HepG2 (cell line): Measurements from ENCODE around the gene NPFFR1. TPM values are rescaled to one million over a fixed set of nuclear protein-coding genes. Genes with fewer than 3 reads are reported as not detected.
A peak's percentile ranks its signal among the peaks of the same experiment; 100 is the strongest.

ENCODE experiments used
- ASH2L ChIP-seq: fragments of 300-600, 200-600 bp; sonication (generic); IDR thresholded peaks from 2 replicates; pipeline ENCODE4 v1.7.0; 2017; ENCODE audit warnings: low read depth, mild to moderate bottlenecking, moderate library complexity, mixed read lengths, low read length; ENCODE audit not compliant: insufficient read length
- CENPX ChIP-seq: sonication (generic); formaldehyde crosslinking; IDR thresholded peaks from 2 replicates; pipeline ENCODE4 v1.9.0; 2021; ENCODE audit warnings: mild to moderate bottlenecking, missing genetic modification reagents, moderate library complexity
- DR1 ChIP-seq: sonication (generic); formaldehyde crosslinking; IDR thresholded peaks from 2 replicates; pipeline ENCODE4 v1.8.0; 2021; ENCODE audit warnings: mild to moderate bottlenecking, missing genetic modification reagents, inconsistent platforms
- GATA4 ChIP-seq: sonication (generic); IDR thresholded peaks from 2 replicates; pipeline ENCODE4 v1.6.1; 2016; ENCODE audit warnings: antibody characterized with exemption, low read depth, borderline replicate concordance
- HDAC2 ChIP-seq: sonication (generic); formaldehyde crosslinking; IDR thresholded peaks from 2 replicates; pipeline ENCODE4 v1.4.0; 2020; ENCODE audit warnings: missing genetic modification reagents
- NFRKB ChIP-seq: fragments of 450-650 bp; IDR thresholded peaks from 2 replicates; pipeline ENCODE4 v1.6.1; 2017
- NKX3-1 ChIP-seq: sonication (generic); formaldehyde crosslinking; IDR thresholded peaks from 2 replicates; pipeline ENCODE4 v1.5.0; 2020; ENCODE audit warnings: missing genetic modification reagents
- NRL ChIP-seq: sonication (generic); formaldehyde crosslinking; IDR thresholded peaks from 2 replicates; pipeline ENCODE4 v1.5.0; 2020; ENCODE audit warnings: missing genetic modification reagents, mild to moderate bottlenecking, moderate library complexity, borderline replicate concordance
- SALL1 ChIP-seq: sonication (generic); formaldehyde crosslinking; IDR thresholded peaks from 2 replicates; pipeline ENCODE4 v1.8.0; 2022; ENCODE audit warnings: mild to moderate bottlenecking, missing genetic modification reagents
- SAP130 ChIP-seq: IDR thresholded peaks from 2 replicates; pipeline ENCODE4 v1.6.1; 2016; ENCODE audit warnings: low read depth
- SOX5 ChIP-seq: IDR thresholded peaks from 2 replicates; pipeline ENCODE4 v1.6.1; 2016; ENCODE audit warnings: borderline replicate concordance
- SP5 ChIP-seq: IDR thresholded peaks from 2 replicates; pipeline ENCODE4 v1.6.1; 2016; ENCODE audit warnings: low read depth, borderline replicate concordance
- ZNF224 ChIP-seq: sonication (generic); formaldehyde crosslinking; IDR thresholded peaks from 2 replicates; pipeline ENCODE4 v1.5.0; 2020; ENCODE audit warnings: mild to moderate bottlenecking, missing genetic modification reagents
- ZNF451 ChIP-seq: sonication (generic); formaldehyde crosslinking; IDR thresholded peaks from 2 replicates; pipeline ENCODE4 v1.5.0; 2020; ENCODE audit warnings: mild to moderate bottlenecking, missing genetic modification reagents
- ZNF777 ChIP-seq: sonication (generic); formaldehyde crosslinking; IDR thresholded peaks from 2 replicates; pipeline ENCODE4 v1.4.0; 2020; ENCODE audit warnings: missing genetic modification reagents
- polyA plus RNA-seq, 8 experiments: library from polyadenylated mRNA; depleted of rRNA in 3 of 8; stranded (reverse) in 7 of 8; unstranded in 1 of 8; fragments of >200 nt; fragmentation: Illumina TruSeq in 4 of 8; extraction: Trizol in 4 of 8; gene quantifications; 2 replicates each; pipeline versions ENCODE4 v1.2.1 to v1.2.3, GENCODE V29; 2011 to 2016; ENCODE audit warnings: low read depth in 4 of 8, missing spikeins in 1 of 8, mixed read lengths in 1 of 8; ENCODE audit not compliant: insufficient read depth in 1 of 8
- total RNA-seq, 5 experiments: library from RNA; depleted of rRNA; stranded (reverse); fragments of >200 nt; fragmentation: Illumina TruSeq; extraction: Trizol; gene quantifications; 2 replicates each; pipeline ENCODE4 v1.2.3, GENCODE V29; 2016; ENCODE audit warnings: low read depth in 1 of 5
- TF ChIP-seq, protein P1 (sequence below): sonication (generic); formaldehyde crosslinking; IDR thresholded peaks from 2 replicates; pipeline ENCODE4 v1.5.1; 2020; ENCODE audit warnings: missing genetic modification reagents, mild to moderate bottlenecking, borderline replicate concordance
- TF ChIP-seq, protein P2 (sequence below): sonication (generic); formaldehyde crosslinking; IDR thresholded peaks from 2 replicates; pipeline ENCODE4 v1.5.1; 2020; ENCODE audit warnings: missing genetic modification reagents, mild to moderate bottlenecking, borderline replicate concordance
- TF ChIP-seq, protein P3 (sequence below): fragments of 450-650 bp; IDR thresholded peaks from 2 replicates; pipeline ENCODE4 v1.6.1; 2016
- TF ChIP-seq, protein P4 (sequence below): sonication (generic); formaldehyde crosslinking; IDR thresholded peaks from 2 replicates; pipeline ENCODE4 v1.4.0; 2020; ENCODE audit warnings: mild to moderate bottlenecking, missing genetic modification reagents
- TF ChIP-seq, protein P5 (sequence below): sonication (generic); formaldehyde crosslinking; conservative IDR thresholded peaks from 2 replicates; pipeline ENCODE4 v1.8.0; 2022; ENCODE audit warnings: mild to moderate bottlenecking, moderate library complexity, missing genetic modification reagents

The NPFFR1 gene
- total and polyA plus RNA-seq, 2 of the 13 experiments (the other 11 are each of a cell fraction or from before 2014, with no cell fraction given), result under 0.01 TPM; not detected in 1

DNA sequence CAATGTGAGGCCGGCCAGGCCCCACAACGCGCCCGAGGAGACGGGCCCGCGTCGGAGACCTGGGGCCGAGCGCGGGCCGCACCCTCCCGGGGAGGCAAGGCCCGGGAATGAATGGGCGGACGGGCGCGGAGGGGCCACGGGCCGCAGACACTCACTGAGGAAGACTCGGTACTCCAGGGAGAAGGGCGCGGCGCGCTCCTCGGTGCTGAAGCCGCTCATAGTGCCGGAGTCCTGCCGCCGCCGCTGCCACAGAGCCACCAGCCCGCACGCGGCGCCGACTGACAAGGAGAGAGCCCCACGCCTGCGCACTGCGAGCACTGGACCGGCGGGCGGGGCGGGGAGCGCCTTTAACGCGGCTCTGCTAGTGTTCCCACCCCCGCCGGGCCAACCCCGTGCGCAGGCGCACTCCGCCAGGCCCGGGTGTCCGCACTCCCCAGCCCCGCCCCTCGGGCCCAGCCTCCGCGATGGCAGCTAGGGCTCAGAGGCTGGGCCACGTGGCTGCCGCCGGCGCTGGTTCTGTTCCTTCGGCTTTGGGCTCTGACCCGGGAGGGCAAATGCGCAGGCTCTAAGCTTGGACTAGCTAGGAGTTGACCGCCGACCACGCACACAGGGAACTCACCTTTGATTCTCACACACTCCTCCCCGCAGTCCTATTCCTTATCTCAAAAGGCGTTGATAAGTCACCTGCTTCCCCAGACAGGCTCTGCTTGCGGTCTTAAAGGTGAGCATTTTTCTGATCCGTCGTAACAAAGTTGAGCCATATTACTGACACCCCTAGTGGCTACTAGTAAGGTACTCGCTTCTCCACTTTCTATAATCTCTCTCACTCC, 50.5 kb downstream of the NPFFR1 start, which contains the start of gene PPA1 (continued):
- TF ChIP-seq DR1 (CRISPR knock-in tag) (peak; percentile 91; the same call in 1 of the 2 replicates), NFRKB (no peak), ZNF224 (CRISPR knock-in tag) (peak; percentile 86; the same call in 1 of the 2 replicates), SALL1 (peak; percentile 78), SAP130 (peak; percentile 97), SOX5 (peak; percentile 54), ZNF451 (CRISPR knock-in tag) (peak; percentile 37; the same call in 1 of the 2 replicates), SP5 (peak; percentile 51), GATA4 (0 out of 2 replicates have a peak, but pooled peaks have one; percentile 20), CENPX (CRISPR knock-in tag) (no peak), ASH2L (peak; percentile 78), NKX3-1 (peak; percentile 38; the same call in 1 of the 2 replicates), ZNF777 (0 out of 2 replicates have a peak, but pooled peaks have one; percentile 19), HDAC2 (CRISPR knock-in tag) (peak; percentile 46; the same call in 1 of the 2 replicates), NRL (CRISPR knock-in tag) (no peak; the same call in 1 of the 2 replicates)
- TF ChIP-seq, protein P1, sequence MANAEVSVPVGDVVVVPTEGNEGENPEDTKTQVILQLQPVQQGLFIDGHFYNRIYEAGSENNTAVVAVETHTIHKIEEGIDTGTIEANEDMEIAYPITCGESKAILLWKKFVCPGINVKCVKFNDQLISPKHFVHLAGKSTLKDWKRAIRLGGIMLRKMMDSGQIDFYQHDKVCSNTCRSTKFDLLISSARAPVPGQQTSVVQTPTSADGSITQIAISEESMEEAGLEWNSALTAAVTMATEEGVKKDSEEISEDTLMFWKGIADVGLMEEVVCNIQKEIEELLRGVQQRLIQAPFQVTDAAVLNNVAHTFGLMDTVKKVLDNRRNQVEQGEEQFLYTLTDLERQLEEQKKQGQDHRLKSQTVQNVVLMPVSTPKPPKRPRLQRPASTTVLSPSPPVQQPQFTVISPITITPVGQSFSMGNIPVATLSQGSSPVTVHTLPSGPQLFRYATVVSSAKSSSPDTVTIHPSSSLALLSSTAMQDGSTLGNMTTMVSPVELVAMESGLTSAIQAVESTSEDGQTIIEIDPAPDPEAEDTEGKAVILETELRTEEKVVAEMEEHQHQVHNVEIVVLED (CRISPR knock-in tag), result 0 out of 2 replicates have a peak, but pooled peaks have one; percentile 59
- TF ChIP-seq, protein P2, sequence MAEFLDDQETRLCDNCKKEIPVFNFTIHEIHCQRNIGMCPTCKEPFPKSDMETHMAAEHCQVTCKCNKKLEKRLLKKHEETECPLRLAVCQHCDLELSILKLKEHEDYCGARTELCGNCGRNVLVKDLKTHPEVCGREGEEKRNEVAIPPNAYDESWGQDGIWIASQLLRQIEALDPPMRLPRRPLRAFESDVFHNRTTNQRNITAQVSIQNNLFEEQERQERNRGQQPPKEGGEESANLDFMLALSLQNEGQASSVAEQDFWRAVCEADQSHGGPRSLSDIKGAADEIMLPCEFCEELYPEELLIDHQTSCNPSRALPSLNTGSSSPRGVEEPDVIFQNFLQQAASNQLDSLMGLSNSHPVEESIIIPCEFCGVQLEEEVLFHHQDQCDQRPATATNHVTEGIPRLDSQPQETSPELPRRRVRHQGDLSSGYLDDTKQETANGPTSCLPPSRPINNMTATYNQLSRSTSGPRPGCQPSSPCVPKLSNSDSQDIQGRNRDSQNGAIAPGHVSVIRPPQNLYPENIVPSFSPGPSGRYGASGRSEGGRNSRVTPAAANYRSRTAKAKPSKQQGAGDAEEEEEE (CRISPR knock-in tag), result no peak
- TF ChIP-seq, protein P3, sequence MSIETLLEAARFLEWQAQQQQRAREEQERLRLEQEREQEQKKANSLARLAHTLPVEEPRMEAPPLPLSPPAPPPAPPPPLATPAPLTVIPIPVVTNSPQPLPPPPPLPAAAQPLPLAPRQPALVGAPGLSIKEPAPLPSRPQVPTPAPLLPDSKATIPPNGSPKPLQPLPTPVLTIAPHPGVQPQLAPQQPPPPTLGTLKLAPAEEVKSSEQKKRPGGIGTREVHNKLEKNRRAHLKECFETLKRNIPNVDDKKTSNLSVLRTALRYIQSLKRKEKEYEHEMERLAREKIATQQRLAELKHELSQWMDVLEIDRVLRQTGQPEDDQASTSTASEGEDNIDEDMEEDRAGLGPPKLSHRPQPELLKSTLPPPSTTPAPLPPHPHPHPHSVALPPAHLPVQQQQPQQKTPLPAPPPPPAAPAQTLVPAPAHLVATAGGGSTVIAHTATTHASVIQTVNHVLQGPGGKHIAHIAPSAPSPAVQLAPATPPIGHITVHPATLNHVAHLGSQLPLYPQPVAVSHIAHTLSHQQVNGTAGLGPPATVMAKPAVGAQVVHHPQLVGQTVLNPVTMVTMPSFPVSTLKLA, result peak; percentile 70
- TF ChIP-seq, protein P4, sequence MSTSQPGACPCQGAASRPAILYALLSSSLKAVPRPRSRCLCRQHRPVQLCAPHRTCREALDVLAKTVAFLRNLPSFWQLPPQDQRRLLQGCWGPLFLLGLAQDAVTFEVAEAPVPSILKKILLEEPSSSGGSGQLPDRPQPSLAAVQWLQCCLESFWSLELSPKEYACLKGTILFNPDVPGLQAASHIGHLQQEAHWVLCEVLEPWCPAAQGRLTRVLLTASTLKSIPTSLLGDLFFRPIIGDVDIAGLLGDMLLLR (CRISPR knock-in tag), result peak; percentile 88; the same call in 1 of the 2 replicates
- TF ChIP-seq, protein P5, sequence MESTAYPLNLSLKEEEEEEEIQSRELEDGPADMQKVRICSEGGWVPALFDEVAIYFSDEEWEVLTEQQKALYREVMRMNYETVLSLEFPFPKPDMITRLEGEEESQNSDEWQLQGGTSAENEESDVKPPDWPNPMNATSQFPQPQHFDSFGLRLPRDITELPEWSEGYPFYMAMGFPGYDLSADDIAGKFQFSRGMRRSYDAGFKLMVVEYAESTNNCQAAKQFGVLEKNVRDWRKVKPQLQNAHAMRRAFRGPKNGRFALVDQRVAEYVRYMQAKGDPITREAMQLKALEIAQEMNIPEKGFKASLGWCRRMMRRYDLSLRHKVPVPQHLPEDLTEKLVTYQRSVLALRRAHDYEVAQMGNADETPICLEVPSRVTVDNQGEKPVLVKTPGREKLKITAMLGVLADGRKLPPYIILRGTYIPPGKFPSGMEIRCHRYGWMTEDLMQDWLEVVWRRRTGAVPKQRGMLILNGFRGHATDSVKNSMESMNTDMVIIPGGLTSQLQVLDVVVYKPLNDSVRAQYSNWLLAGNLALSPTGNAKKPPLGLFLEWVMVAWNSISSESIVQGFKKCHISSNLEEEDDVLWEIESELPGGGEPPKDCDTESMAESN, result peak; percentile 58; the same call in 1 of the 2 replicates
